Right lobe of liver (tissue), 4 donors: ENCODE data around the gene LRP5.

ENCODE experiments used
- CTCF ChIP-seq, 4 donors: fragments of 200-600 bp in 3 of 4; fragments of 450-650 bp in 1 of 4; IDR thresholded peaks; one replicate each; pipeline versions ENCODE4 v1.5.1 to v1.8.0; 2016 to 2022; ENCODE audit warnings: antibody characterized with exemption in 4 of 4, mild to moderate bottlenecking in 2 of 4
- POLR2A ChIP-seq: fragments of 450-650 bp; IDR thresholded peaks from one replicate; pipeline ENCODE4 v1.6.1; 2017; ENCODE audit warnings: antibody characterized with exemption, mild to moderate bottlenecking
- donor health status: DM: no; HTN: no; CAD: no.
- donor health status: DM: no; HTN: no; CAD: no.
- donor health status: DM: no; HTN: yes; CAD: no.

GRCh38 chr11:68430801-68431200 is 118.4 kb downstream of the LRP5 start:
- TF ChIP-seq CTCF (IDR thresholded peaks at IDR 0.05) (no peak), POLR2A (no peak)
